ENCODE data around the gene ARSG.

DNA sequence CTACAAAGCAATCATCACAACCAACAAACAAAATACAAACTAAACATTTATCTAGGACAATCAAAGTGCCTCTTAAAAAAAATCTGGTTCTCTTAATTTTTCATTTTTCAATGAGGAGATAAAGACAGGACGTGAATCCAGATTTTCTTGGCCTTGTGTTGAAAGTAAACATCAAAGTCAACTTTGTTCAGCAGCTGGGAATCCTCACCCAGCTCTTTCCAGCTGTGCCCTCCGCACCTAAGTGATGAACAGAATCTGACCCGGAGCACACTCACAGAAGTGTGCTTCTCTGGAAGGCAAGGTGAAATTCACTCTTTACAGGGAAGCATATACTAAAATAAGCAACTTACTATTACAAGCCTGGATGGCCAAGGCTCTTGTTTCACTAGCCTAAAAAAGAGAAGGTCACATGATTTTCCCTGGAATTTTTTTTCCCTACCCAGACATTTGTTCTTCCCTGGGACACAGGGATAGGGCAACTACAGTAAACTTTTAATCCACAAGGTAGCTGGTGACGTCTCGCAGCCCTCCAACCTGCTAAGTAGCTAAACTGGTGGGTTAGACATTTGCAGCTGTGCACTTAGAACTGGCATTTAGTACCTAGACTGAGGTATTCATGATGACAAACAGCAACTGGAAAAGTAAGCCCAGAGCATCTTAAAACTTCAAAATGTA, 162.8 kb downstream of the ARSG start:
- TF ChIP-seq CTCF (IDR thresholded peaks at IDR 0.05; ENCODE audit: poor library complexity, severe bottlenecking) (no peak), EZH2 (IDR thresholded peaks at IDR 0.05; ENCODE audit: borderline replicate concordance, insufficient read depth, low read length, poor library complexity, severe bottlenecking) (no peak), EP300 (conservative IDR thresholded peaks at IDR 0.05; ENCODE audit: poor library complexity, severe bottlenecking) (no peak)
